NB4 (cell line): ENCODE data around the gene TMEM9.

Experiments
- DNase-seq: peaks from one replicate; pipeline ENCODE4 v3.0.0; 2010; ENCODE audit warnings: low read depth
- H3K4me3 ChIP-seq: one replicate; pipeline ENCODE4 v1.5.1; 2011; ENCODE audit warnings: mild to moderate bottlenecking, low read depth, low read length, moderate library complexity
- CTCF ChIP-seq: IDR thresholded peaks from one replicate; pipeline ENCODE4 v1.5.1; 2012; ENCODE audit warnings: low read depth, low read length
- MAX ChIP-seq: IDR thresholded peaks from 2 replicates; pipeline ENCODE4 v1.6.1; 2011; ENCODE audit warnings: low read depth, low read length
- MYC ChIP-seq: IDR thresholded peaks from 2 replicates; pipeline ENCODE4 v1.6.1; 2011; ENCODE audit warnings: low read depth, low read length
- POLR2A ChIP-seq: IDR thresholded peaks from 2 replicates; pipeline ENCODE4 v1.6.1; 2011; ENCODE audit warnings: mild to moderate bottlenecking; ENCODE audit not compliant: insufficient read length; ENCODE audit errors: extremely low read depth

The TMEM9 gene

GRCh38 chr1:201139756-201140155 is 14.5 kb downstream of the TMEM9 start:
- DNase-seq, result no peak
- no peak for TF ChIP-seq MYC
- no peak for TF ChIP-seq POLR2A
- no peak for TF ChIP-seq MAX
- no peak for TF ChIP-seq CTCF
- H3K4me3 ChIP-seq, result no peak overlapping the region

GRCh38 chr1:201139306-201139705 is 15.0 kb downstream of the TMEM9 start:
- no peak for DNase-seq
- no peak for TF ChIP-seq CTCF
- TF ChIP-seq MAX, result no peak
- no peak for TF ChIP-seq MYC
- no peak for TF ChIP-seq POLR2A
- H3K4me3 ChIP-seq, result no peak overlapping the region

DNA sequence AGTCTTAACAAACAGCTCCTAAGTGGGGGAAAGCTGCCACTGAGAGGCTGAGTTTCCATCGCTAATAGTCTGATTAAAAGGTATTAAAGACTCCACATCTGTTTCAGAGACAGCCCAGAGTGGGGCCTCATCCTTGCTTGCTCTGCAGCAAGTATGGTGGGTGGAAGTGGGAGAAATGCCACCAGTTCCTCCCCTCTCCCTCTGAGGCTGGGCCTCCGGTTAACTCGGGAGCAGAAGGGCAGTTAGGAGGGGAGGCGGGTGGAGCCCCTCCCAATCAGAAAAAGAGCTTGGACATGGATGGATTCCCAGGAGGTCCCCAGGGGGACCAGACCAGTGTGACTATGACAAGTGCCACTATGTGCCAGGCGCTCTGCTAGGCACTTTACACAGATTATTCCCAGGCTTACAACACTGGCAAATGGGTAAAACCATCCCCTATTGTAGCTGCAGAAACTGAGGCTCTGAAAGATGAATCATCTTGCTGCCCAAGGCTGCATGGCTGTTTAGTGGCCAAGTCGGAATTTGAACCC is 15.9 kb downstream of the TMEM9 start:
- no peak overlapping the region for H3K4me3 ChIP-seq
- TF ChIP-seq MYC (no peak), CTCF (no peak), MAX (no peak), POLR2A (no peak)
- no peak for DNase-seq

GRCh38 chr1:201137579-201138310 is 16.5 kb downstream of the TMEM9 start:
- TF ChIP-seq POLR2A, result no peak
- TF ChIP-seq CTCF, result no peak
- TF ChIP-seq MAX, result no peak
- no peak for TF ChIP-seq MYC
- DNase-seq, result no peak
- H3K4me3 ChIP-seq, result no peak overlapping the region

GRCh38 chr1:201137024-201137392 is 17.3 kb downstream of the TMEM9 start:
- TF ChIP-seq MYC (no peak), MAX (no peak), POLR2A (no peak), CTCF (no peak)
- no peak overlapping the region for H3K4me3 ChIP-seq
- DNase-seq, result no peak
